NAMALWA (cell line): ENCODE results near the gene KISS1R.
"Not testable (repeated sequence)": the region's sequence is repeated elsewhere in the genome, so short reads cannot be mapped to it uniquely, and the experiment has no call there.

Experiments used
- DNase-seq: peaks from one replicate; pipeline ENCODE4 v3.0.0-alpha.2; 2015; ENCODE audit warnings: low spot score

KISS1R gene

GRCh38 chr19:954672-955494 lies 37.8 kb downstream of the KISS1R start:
- DNase-seq, result no peak

- no peak for DNase-seq
These were observed 39.0 kb downstream of the KISS1R start for GRCh38 chr19:955803-956765.

DNA sequence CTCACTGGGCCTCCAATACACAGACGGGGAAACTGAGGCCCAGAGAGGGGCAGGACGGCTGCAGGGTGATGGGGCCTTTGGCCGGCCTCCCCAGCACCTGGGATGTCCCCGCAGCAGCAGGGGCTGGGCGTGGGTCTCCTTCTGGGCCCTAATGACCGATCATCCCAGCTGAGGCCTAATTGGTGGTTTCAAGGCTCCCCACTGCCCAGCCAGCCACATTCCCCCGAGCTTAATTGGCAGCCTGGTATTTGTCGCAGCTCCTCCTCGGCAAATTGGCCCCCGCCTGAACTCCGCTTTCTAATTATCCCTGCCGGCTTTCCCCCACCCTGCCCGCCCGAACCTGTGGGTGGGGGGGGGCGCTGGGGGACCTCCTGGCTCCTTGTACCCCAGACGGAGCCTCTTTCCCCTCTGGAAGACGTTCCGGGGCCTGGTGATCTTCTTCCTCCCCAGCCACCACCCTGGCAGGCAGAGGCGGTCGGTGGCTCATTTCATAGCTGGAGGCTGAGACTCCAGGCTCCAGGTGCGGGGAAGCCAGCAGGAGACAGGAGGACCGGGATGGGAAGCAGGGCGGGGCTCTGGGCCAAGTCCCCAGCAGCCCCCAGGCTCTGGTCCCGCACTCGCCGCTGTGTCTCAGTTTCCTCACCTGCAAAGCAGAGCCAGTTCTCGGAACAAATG lies 39.8 kb downstream of the KISS1R start:
- no peak for DNase-seq

- not testable (repeated sequence) for DNase-seq
These were observed 40.4 kb downstream of the KISS1R start for GRCh38 chr19:957578-957977.

DNA sequence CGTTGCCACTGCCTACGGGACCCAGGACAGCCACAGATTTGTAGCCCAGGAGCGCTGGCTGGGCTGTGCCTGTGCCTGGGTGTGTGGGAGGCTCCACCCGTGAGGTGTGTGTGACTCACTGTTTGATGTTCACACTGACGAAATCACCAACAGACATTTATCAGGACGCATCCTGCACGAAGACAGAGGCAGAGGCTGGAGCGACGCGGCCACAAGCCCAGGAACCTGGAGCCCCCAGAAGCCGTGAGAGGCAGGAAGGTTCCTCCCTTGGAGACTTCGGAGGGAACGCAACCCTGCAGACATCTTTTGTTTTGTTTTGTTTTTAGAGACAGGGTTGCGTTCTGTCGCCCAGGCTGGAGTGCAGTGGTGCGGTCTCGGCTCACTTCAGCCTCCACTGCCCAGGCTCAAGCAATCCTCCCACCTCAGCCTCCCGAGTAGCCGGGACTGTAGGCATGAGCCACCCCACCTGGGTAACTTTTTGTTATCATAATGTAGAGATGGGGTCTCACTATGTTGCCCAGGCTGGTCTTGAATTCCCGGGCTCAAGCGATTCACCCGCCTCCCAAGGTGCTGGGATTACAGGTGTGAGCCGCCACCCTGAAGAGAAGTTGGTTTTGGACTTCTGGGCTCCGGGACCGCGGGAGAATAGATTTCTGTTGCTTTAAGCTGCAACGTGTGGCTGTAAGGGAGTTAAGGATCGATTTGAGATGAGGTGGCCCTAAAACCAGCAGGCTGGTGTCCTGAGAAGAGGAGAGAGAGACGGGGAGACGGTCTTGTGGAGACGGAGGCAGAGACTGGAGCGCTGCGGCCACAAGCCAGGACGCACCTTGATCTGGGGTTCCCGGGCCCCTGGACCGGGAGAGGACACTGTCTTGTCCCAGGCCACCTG lies 42.1 kb downstream of the KISS1R start:
- no peak for DNase-seq

DNA sequence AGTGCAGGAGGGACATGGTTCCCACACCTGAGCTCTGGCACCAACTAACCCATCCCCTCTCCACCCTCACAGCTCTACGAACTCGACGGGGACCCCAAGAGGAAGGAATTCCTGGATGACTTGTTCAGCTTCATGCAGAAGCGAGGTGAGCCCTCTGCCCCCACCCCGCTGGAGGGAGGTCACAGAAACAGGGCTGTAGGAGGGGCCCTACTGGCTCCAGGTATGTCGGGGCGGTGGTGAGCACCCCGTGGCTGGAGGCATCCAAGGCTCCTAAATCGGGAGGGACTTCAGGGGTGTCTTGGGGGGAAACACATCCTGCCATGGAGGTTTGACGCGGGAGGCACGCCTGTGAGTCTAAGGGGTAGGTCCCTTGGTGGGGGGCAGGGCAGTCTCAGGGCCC lies 42.9 kb downstream of the KISS1R start:
- no peak for DNase-seq

- no peak for DNase-seq
These were observed 43.4 kb downstream of the KISS1R start for GRCh38 chr19:960601-960938.

DNA sequence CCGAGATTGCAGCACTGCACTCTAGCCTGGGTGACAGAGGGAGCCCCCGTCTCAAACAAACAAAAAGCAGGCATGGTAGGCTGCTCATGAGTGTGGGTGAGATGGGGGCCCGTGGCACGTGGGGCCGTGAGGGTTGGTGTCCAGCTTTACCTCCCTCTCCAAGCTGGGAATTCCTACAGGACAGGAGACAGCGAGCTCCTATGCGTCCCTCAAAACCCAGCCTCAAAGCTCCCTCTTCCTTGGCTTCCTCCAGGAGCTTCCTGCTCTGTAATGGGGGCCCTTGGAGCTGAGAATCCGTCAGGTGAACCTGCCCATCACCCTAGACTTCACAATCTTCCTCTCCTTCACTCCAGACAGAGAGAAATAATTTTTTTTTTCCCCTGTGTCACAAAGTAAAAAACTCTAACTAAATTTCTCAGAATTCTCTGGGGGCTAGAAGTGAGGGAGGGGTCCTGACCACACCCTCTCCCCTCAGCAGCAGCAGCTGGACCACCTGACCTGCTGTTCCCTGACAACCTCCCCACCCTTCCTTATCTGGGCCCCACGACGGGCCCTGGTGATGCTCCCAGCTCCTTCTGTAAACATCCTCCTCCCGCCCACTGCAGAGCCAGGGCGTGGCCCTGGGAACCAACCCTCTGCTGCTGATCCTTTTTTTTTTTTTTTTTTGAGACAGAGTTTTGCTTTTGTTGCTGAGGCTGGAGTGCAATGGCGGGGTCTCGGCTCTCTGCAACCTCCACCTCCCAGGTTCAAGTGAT lies 44.9 kb downstream of the KISS1R start:
- no peak for DNase-seq

DNA sequence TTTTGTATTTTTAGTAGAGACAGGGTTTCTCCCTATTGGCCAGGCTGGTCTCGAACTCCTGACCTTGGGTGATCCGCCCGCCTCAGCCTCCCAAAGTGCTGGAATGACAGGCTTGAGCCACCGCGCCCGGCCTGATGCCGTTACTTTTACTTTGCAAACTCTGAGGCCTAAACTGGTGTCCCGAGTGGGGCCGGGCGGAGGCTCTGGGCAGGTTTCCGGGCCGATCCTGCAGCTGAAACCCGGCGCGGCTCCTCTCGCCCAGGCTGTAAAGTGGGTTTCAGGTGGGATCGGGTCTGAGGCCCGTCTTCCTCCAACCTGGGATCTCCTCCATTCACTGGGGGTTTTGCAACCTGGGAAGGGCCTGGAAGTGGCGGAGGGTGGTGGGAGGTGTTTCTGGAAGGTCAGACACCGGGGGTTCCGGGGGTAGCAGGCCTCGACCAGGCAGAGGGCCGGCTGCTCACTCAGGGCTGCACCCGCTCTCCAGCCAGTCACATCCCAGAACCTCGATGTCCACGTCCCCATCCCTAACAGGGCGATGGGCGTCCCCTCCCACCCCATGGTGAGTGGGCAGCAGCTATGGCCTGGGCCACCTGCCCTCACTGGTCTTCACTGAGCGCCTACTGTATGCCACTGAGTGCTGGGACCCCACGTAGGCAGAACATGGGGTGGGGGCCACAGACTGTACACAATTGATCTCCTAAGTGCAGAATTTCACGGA lies 45.7 kb downstream of the KISS1R start:
- no peak for DNase-seq

DNA sequence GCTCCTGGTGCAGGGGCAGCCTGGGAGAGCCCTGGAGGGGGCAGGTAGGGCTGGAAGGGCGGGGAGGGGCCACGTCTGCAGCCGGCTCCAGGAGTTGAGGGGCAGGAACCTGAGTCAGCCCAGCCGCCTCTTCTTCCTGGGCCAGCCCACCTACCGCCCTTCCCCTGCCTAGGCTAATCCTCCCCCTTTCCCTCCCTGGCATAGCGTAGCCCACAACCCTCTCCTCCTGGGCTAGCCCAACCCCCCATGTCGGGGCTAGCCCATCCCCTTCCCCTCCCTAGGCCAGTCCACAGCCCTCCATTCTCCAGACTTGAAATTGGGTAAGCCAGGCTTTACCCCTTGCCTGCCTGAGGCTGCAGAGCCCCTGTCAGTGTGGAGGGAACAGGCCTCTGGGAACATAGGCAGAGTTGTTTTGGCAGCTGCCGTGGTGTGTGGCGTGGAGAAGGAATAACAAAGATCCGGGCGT lies 46.4 kb downstream of the KISS1R start:
- DNase-seq, result no peak

GRCh38 chr19:964116-964520 lies 47.0 kb downstream of the KISS1R start:
- DNase-seq, result no peak

GRCh38 chr19:964761-965694 lies 47.9 kb downstream of the KISS1R start:
- peak; percentile 36 for DNase-seq

GRCh38 chr19:966485-967088 lies 49.5 kb downstream of the KISS1R start:
- no peak for DNase-seq
